Smooth muscle cell of bladder (primary cell): Measurements from ENCODE around the gene ZSWIM9. TPM values are rescaled to one million over a fixed set of nuclear protein-coding genes. Genes with fewer than 3 reads are reported as not detected.

Experiments
- total RNA-seq: library from RNA; depleted of rRNA; stranded (reverse); fragments of >200 nt; gene quantifications from 2 replicates; pipeline ENCODE4 v1.2.3, GENCODE V29; 2014

The ZSWIM9 gene
- 1.00 and 1.4 TPM in 2 replicates for total RNA-seq

GRCh38 chr19:48169939-48170803, at the start of gene ZSWIM9, which contains the start of gene LIG1:
Gene ZSWIM9 (plus strand): TSS chr19:48170680. CDS start chr19:48171803, 1,123 bp downstream.
Gene LIG1 (minus strand): TSS chr19:48170344. CDS start chr19:48165566, 4,778 bp downstream.

Other genes starting within 250 kb of the ZSWIM9 start
- gene BSPH1, start 178.5 kb upstream of the ZSWIM9 start, total RNA-seq, result not detected in 2 replicates
- gene ELSPBP1, start 176.0 kb upstream of the ZSWIM9 start, total RNA-seq, result not detected in 2 replicates
- gene CABP5, start 126.6 kb upstream of the ZSWIM9 start, total RNA-seq, result not detected in 2 replicates
- 11.8 and 12.9 TPM in 2 replicates for gene PLA2G4C, start 59.9 kb upstream of the ZSWIM9 start, total RNA-seq
- 5.4 and 6.8 TPM in 2 replicates for gene LIG1, start 336 bp upstream of the ZSWIM9 start, total RNA-seq
- gene CARD8, start 85.2 kb downstream of the ZSWIM9 start, total RNA-seq, result 10.0 and 10.5 TPM in 2 replicates
- gene ZNF114, start 99.4 kb downstream of the ZSWIM9 start, total RNA-seq, result 0.14 TPM in 1 of 2 replicates, not detected in the other
- 130 and 140 TPM in 2 replicates for gene EMP3, start 154.9 kb downstream of the ZSWIM9 start, total RNA-seq
- 2.8 and 3.5 TPM in 2 replicates for gene TMEM143, start 193.3 kb downstream of the ZSWIM9 start, total RNA-seq
- not detected in 2 replicates for gene SYNGR4, start 193.7 kb downstream of the ZSWIM9 start, total RNA-seq
- 54.3 and 70.8 TPM in 2 replicates for gene KDELR1, start 220.9 kb downstream of the ZSWIM9 start, total RNA-seq
- 0.18 and 0.28 TPM in 2 replicates for gene GRIN2D, start 223.0 kb downstream of the ZSWIM9 start, total RNA-seq